ENCODE results near the gene LCN6. TPM values are rescaled to one million over a fixed set of nuclear protein-coding genes. Genes with fewer than 3 reads are reported as not detected.

The LCN6 gene
- total RNA-seq, 1 donor from 2014 or later: 17.9 TPM

DNA sequence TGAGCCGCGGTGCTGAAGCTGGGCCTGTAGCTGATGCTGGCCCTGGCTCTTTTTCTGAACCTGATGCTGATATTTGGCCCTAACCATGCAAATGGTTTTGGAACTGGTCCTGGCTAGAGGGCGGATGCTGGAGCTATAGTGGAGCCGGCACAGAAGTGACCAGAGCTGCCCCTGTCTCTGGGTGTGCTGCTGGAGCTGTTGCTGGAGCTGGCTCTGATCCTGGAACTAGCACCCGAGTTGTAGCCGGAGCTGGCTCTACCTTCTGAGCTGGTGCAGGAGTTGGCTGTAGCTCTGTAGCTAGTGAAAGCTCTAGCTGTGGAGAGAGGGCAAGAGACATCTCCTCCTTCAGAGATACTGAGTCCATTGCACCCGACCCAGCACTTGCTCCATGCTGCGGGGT lies 18.4 kb downstream of the LCN6 start:
- Histone ChIP-seq H3K9me3 (no peaks in the 10 kb centered on the region), H3K4me1 (peaks cover 38% of the 10 kb centered on the region), H3K36me3 (peaks cover 0 to 13% of the 10 kb centered on the region in 2 donors), H3K27ac (no peak overlapping the region), H3K4me3 (no peak overlapping the region), H3K27me3 (no peaks in the 10 kb centered on the region)
- TF ChIP-seq, protein P1, sequence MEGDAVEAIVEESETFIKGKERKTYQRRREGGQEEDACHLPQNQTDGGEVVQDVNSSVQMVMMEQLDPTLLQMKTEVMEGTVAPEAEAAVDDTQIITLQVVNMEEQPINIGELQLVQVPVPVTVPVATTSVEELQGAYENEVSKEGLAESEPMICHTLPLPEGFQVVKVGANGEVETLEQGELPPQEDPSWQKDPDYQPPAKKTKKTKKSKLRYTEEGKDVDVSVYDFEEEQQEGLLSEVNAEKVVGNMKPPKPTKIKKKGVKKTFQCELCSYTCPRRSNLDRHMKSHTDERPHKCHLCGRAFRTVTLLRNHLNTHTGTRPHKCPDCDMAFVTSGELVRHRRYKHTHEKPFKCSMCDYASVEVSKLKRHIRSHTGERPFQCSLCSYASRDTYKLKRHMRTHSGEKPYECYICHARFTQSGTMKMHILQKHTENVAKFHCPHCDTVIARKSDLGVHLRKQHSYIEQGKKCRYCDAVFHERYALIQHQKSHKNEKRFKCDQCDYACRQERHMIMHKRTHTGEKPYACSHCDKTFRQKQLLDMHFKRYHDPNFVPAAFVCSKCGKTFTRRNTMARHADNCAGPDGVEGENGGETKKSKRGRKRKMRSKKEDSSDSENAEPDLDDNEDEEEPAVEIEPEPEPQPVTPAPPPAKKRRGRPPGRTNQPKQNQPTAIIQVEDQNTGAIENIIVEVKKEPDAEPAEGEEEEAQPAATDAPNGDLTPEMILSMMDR (IDR thresholded peaks at IDR 0.05): no peak
- TF ChIP-seq POLR2AphosphoS5 (IDR thresholded peaks at IDR 0.05; ENCODE audit: insufficient read depth in 1 of 2, low read depth in 1 of 2) (no peak), POLR2A (IDR thresholded peaks at IDR 0.05) (no peak)
- intact Hi-C loops (cut with DNase I): loop anchor here (5.0 kb wide), 1 partner anchor 63 kb away; no protein-coding TSS in a partner anchor
- no peak for DNase-seq (ENCODE audit: extremely low spot score in 2 of 2)

DNA sequence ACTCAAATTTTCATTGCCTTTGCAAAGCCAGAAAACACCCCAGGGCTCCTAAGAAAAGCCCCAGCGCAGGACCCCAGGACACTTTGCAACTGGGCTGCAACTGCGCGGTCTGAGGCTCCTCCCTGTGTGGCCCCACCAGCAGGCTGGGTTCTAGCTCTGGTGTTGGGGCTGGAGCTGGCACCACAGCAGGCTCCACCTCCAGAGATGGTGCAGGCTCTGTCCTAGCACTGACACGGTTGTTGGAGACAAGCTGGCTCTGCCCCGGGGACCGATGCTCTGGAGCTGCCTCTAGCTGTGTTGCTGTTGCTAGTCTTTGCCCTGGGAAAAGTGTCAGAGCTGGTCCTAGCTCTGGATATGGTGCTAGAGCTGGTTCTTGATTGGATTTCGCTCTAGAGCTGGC lies 19.2 kb downstream of the LCN6 start:
- Histone ChIP-seq H3K27ac (no peak overlapping the region), H3K4me1 (peaks cover 45% of the 10 kb centered on the region), H3K36me3 (peaks cover 0 to 20% of the 10 kb centered on the region in 2 donors), H3K27me3 (no peaks in the 10 kb centered on the region), H3K4me3 (peak overlapping the region; percentile 76 to 87), H3K9me3 (no peaks in the 10 kb centered on the region)
- TF ChIP-seq POLR2A (IDR thresholded peaks at IDR 0.05) (no peak), POLR2AphosphoS5 (IDR thresholded peaks at IDR 0.05; ENCODE audit: insufficient read depth in 1 of 2, low read depth in 1 of 2) (no peak)
- TF ChIP-seq, protein P1 (IDR thresholded peaks at IDR 0.05): no peak
- no peak for DNase-seq (ENCODE audit: extremely low spot score in 2 of 2)
- intact Hi-C loops (cut with DNase I): loop anchor here (5.0 kb wide), 1 partner anchor 62 kb away; no protein-coding TSS in a partner anchor

DNA sequence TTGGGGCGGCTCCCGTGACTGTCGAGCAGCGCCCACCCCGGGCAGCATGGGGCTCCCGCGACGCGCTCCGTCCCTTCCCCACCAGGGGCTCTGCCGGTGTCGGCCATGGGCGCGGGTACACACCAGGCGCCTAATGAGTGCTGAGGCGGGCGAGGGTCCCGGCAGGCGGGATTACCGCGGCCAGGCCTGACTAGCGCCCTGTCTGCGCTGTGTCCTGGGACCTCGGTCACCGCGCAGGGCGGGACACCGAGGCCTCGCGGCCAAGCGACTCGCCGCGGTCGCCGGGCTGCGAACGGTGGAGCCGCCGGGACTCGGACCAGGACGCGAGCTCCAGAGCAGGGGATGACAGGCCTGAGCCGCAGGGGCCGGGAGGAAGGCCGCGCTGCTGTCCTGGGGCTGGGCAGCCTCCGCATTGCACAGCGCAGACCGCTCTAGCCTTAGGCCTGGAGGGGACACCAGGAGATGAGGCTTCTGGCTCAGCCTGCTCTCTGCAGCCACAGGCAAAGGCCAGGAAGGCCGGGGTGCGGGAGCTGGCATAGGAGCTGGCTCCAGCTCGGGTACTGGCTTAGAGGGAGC lies 19.7 kb downstream of the LCN6 start:
- peaks cover 45% of the 10 kb centered on the region for H3K4me1 ChIP-seq
- H3K4me3 ChIP-seq: peak overlapping the region; percentile 76 to 87
- no peak for DNase-seq (ENCODE audit: extremely low spot score in 2 of 2)
- no peaks in the 10 kb centered on the region for H3K27me3 ChIP-seq
- H3K9me3 ChIP-seq: no peaks in the 10 kb centered on the region
- H3K36me3 ChIP-seq: peaks cover 0 to 25% of the 10 kb centered on the region in 2 donors
- peak overlapping the region; percentile 62 for H3K27ac ChIP-seq
- intact Hi-C loops (cut with DNase I): loop anchor here (5.0 kb wide), 1 partner anchor 61 kb away; no protein-coding TSS in a partner anchor
- TF ChIP-seq, protein P1 (IDR thresholded peaks at IDR 0.05): no peak
- TF ChIP-seq POLR2AphosphoS5 (IDR thresholded peaks at IDR 0.05; ENCODE audit: insufficient read depth in 1 of 2, low read depth in 1 of 2): peak in 1 of 2 donors; percentile 29

GRCh38 chr9:136728080-136728547 lies 20.2 kb downstream of the LCN6 start:
- Histone ChIP-seq H3K36me3 (peaks cover 0 to 30% of the 10 kb centered on the region in 2 donors), H3K27me3 (no peaks in the 10 kb centered on the region), H3K4me1 (peaks cover 50% of the 10 kb centered on the region), H3K4me3 (peak overlapping the region; percentile 76 to 87), H3K9me3 (no peaks in the 10 kb centered on the region), H3K27ac (peak overlapping the region; percentile 62)
- no peak for DNase-seq (ENCODE audit: extremely low spot score in 2 of 2)
- intact Hi-C loops (cut with DNase I): loop anchor here (5.0 kb wide), 1 partner anchor 61 kb away; no protein-coding TSS in a partner anchor
- TF ChIP-seq POLR2A (IDR thresholded peaks at IDR 0.05): peak; percentile 29 to 92
- TF ChIP-seq, protein P1 (IDR thresholded peaks at IDR 0.05): peak; percentile 53 to 95 (median 94)
- TF ChIP-seq POLR2AphosphoS5 (IDR thresholded peaks at IDR 0.05; ENCODE audit: insufficient read depth in 1 of 2, low read depth in 1 of 2): peak; percentile 83 to 93

GRCh38 chr9:136726631-136727191 lies 21.6 kb downstream of the LCN6 start:
- peaks cover 51% of the 10 kb centered on the region for H3K4me1 ChIP-seq
- no peaks in the 10 kb centered on the region for H3K9me3 ChIP-seq
- H3K4me3 ChIP-seq: peak overlapping the region; percentile 76 to 87

More at GRCh38 chr9:136726631-136727191, 21.6 kb downstream of the LCN6 start:
- intact Hi-C loops (cut with DNase I): loop anchor here (5.0 kb wide), 1 partner anchor 59 kb away; no protein-coding TSS in a partner anchor
- TF ChIP-seq, protein P1 (IDR thresholded peaks at IDR 0.05): no peak
- TF ChIP-seq POLR2A (IDR thresholded peaks at IDR 0.05): no peak
- TF ChIP-seq POLR2AphosphoS5 (IDR thresholded peaks at IDR 0.05; ENCODE audit: insufficient read depth in 1 of 2, low read depth in 1 of 2): no peak
- DNase-seq (ENCODE audit: extremely low spot score in 2 of 2): no peak
- H3K27ac ChIP-seq: no peak overlapping the region
- H3K36me3 ChIP-seq: peaks cover 0 to 36% of the 10 kb centered on the region in 2 donors
- no peaks in the 10 kb centered on the region for H3K27me3 ChIP-seq
